Measurements from ENCODE around the gene GTPBP1.
A peak's percentile ranks its signal among the peaks of the same experiment; 100 is the strongest.

The GTPBP1 gene

GRCh38 chr22:38745676-38746460 lies 40.1 kb downstream of the GTPBP1 start:
- H3K4me3 ChIP-seq (ENCODE audit: low read depth, low read length) = no peak overlapping the region
- TF ChIP-seq MYC (IDR thresholded peaks at IDR 0.05; ENCODE audit: low read depth, low read length) (no peak), MAX (IDR thresholded peaks at IDR 0.05; ENCODE audit: low read depth, low read length) (no peak), CTCF (IDR thresholded peaks at IDR 0.05; ENCODE audit: low read depth, low read length) (no peak), POLR2A (IDR thresholded peaks at IDR 0.05; ENCODE audit: extremely low read depth, insufficient read length) (no peak)
- no peak for DNase-seq (ENCODE audit: low read depth)

- no peak overlapping the region for H3K4me3 ChIP-seq (ENCODE audit: low read depth, low read length)
- TF ChIP-seq CTCF (IDR thresholded peaks at IDR 0.05; ENCODE audit: low read depth, low read length) (no peak), MAX (IDR thresholded peaks at IDR 0.05; ENCODE audit: low read depth, low read length) (no peak), MYC (IDR thresholded peaks at IDR 0.05; ENCODE audit: low read depth, low read length) (no peak), POLR2A (IDR thresholded peaks at IDR 0.05; ENCODE audit: extremely low read depth, insufficient read length) (no peak)
- no peak for DNase-seq (ENCODE audit: low read depth)
Measured at GRCh38 chr22:38748487-38749136, 42.9 kb downstream of the GTPBP1 start.

GRCh38 chr22:38750104-38750503 lies 44.4 kb downstream of the GTPBP1 start:
- TF ChIP-seq MYC (IDR thresholded peaks at IDR 0.05; ENCODE audit: low read depth, low read length) (no peak), POLR2A (IDR thresholded peaks at IDR 0.05; ENCODE audit: extremely low read depth, insufficient read length) (no peak), MAX (IDR thresholded peaks at IDR 0.05; ENCODE audit: low read depth, low read length) (no peak), CTCF (IDR thresholded peaks at IDR 0.05; ENCODE audit: low read depth, low read length) (no peak)
- no peak for DNase-seq (ENCODE audit: low read depth)
- no peak overlapping the region for H3K4me3 ChIP-seq (ENCODE audit: low read depth, low read length)

GRCh38 chr22:38750638-38751037 lies 44.9 kb downstream of the GTPBP1 start:
- H3K4me3 ChIP-seq (ENCODE audit: low read depth, low read length) = no peak overlapping the region
- no peak for TF ChIP-seq MYC (IDR thresholded peaks at IDR 0.05; ENCODE audit: low read depth, low read length)
- no peak for TF ChIP-seq POLR2A (IDR thresholded peaks at IDR 0.05; ENCODE audit: extremely low read depth, insufficient read length)
- no peak for DNase-seq (ENCODE audit: low read depth)

- DNase-seq (ENCODE audit: low read depth) = no peak
- peak overlapping the region; percentile 13 for H3K4me3 ChIP-seq (ENCODE audit: low read depth, low read length)
- TF ChIP-seq CTCF (IDR thresholded peaks at IDR 0.05; ENCODE audit: low read depth, low read length) = no peak
- no peak for TF ChIP-seq POLR2A (IDR thresholded peaks at IDR 0.05; ENCODE audit: extremely low read depth, insufficient read length)
- no peak for TF ChIP-seq MYC (IDR thresholded peaks at IDR 0.05; ENCODE audit: low read depth, low read length)
- TF ChIP-seq MAX (IDR thresholded peaks at IDR 0.05; ENCODE audit: low read depth, low read length) = no peak
Measured at GRCh38 chr22:38751066-38751421, 45.3 kb downstream of the GTPBP1 start.

All from NB4 (cell line).